Mesangial cell (primary cell): ENCODE measurements around the gene KDM4E. TPM values are rescaled to one million over a fixed set of nuclear protein-coding genes. Genes with fewer than 3 reads are reported as not detected.

Experiments
- total RNA-seq: library from RNA; depleted of rRNA; stranded (reverse); fragments of >200 nt; gene quantifications from 2 replicates; pipeline ENCODE4 v1.2.3, GENCODE V29; 2015

Gene KDM4E
- not detected in 2 replicates for total RNA-seq

DNA sequence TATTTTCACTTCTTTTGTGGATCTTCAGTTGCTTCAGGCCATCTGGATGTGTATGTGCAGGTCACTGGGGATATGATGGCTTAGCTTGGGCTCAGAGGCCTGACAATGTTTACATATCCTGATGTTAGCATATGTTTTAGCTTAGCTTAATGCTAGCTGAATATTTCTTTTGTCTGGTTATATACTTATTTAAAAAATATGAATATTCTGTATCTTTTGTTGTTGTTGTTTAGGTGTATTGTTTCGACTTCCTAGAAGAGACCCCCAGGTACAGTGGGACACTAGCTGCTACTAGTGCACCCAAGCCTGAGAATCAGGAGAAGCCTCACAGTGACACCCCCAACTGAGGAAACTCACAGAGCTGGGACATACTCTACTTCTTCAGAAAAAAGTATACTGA, at the start of gene KDM4E:
Gene KDM4E, plus strand, starts transcription at position 301 of the 400 bp plus-strand sequence. CDS start 300 bp downstream, outside the sequence.

DNA sequence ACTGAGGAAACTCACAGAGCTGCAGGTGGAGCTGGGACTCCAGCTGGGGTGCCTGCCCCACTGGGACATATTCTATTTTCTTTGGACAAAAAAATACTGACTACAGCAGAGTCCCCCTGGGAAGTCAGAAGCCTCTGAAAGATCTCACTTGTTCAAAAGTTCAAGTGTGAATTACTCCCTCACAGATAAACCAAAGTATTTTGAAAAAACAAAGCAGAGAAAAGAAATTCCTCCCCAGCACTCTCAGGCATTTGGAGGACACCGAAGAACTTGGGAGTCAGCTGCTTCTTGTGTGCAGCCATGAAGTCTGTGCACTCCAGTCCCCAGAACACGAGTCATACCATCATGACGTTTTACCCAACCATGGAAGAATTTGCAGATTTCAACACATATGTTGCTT, 24.1 kb downstream of the KDM4E start, which contains the start of gene KDM4F:
Gene KDM4F, plus strand, starts transcription at position 301 of the 400 bp plus-strand sequence.

DNA sequence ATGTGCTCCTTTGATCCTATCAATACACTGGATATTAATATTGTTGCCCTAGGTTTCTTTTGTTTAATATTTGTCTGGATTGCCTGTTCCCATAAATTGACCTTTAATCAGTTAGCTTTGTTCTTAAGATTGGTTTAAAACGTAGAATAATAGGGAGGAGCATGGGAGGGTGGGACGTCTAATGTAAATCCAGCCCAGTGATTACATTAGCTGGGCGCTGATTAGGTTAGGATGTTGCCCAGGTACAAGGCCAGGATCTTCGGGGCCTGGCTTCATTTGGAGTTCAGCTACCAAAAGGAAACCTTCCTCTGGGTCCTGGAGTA, 41.6 kb downstream of the KDM4E start, which contains the start of gene SRSF8:
Gene SRSF8, plus strand, starts transcription at position 204 of the 323 bp plus-strand sequence. CDS start 308 bp downstream, outside the sequence.

Other genes starting within 250 kb of the KDM4E start
- 16.5 and 24.0 TPM in 2 replicates for gene CWC15, start 51.7 kb upstream of the KDM4E start, total RNA-seq
- 1.8 TPM in 2 replicates for gene KDM4D, start 51.5 kb upstream of the KDM4E start, total RNA-seq
- gene KDM4F, start 24.2 kb downstream of the KDM4E start, total RNA-seq = not detected in 2 replicates
- gene SRSF8, start 41.7 kb downstream of the KDM4E start, total RNA-seq = 17.4 and 20.2 TPM in 2 replicates
- 27.1 and 40.8 TPM in 2 replicates for gene ENDOD1, start 64.6 kb downstream of the KDM4E start, total RNA-seq
- gene SESN3, start 205.9 kb downstream of the KDM4E start, total RNA-seq = 2.9 and 10.0 TPM in 2 replicates